NCI-H2029 (cell line): ENCODE data around the gene HRH3.

Experiments used
- DNase-seq: peaks from one replicate; lab custom pipeline; 2025; lab: John Stamatoyannopoulos, UW

The HRH3 gene

GRCh38 chr20:62219992-62220665 is at the start of gene HRH3:
Gene HRH3, minus strand, starts transcription at chr20:62220278. Its CDS starts 308 bp downstream, at chr20:62219970.
- DNase-seq, result no peak

GRCh38 chr20:62269871-62270270 is 49.8 kb upstream of the HRH3 start:
- DNase-seq, result no peak

GRCh38 chr20:62269378-62269777 is 49.3 kb upstream of the HRH3 start:
- DNase-seq, result no peak

- DNase-seq, result no peak
Measured at GRCh38 chr20:62268228-62268900, 48.3 kb upstream of the HRH3 start.

- no peak for DNase-seq
Measured at GRCh38 chr20:62267543-62267942, 47.5 kb upstream of the HRH3 start.

GRCh38 chr20:62266851-62267250 is 46.8 kb upstream of the HRH3 start:
- no peak for DNase-seq

- no peak for DNase-seq
Measured at GRCh38 chr20:62266340-62266739, 46.3 kb upstream of the HRH3 start.

- no peak for DNase-seq
Measured at GRCh38 chr20:62265365-62265764, 45.3 kb upstream of the HRH3 start.

- DNase-seq, result no peak
Measured at GRCh38 chr20:62263396-62263795, 43.3 kb upstream of the HRH3 start.

- DNase-seq, result no peak
Measured at GRCh38 chr20:62262064-62262463, 42.0 kb upstream of the HRH3 start.

- DNase-seq, result no peak
Measured at GRCh38 chr20:62259294-62259565, 39.2 kb upstream of the HRH3 start.

- no peak for DNase-seq
Measured at GRCh38 chr20:62258499-62259293, 38.6 kb upstream of the HRH3 start.

- DNase-seq, result no peak
Measured at GRCh38 chr20:62255976-62256375, 35.9 kb upstream of the HRH3 start.

- DNase-seq, result no peak
Measured at GRCh38 chr20:62254021-62254724, 34.1 kb upstream of the HRH3 start.

- no peak for DNase-seq
Measured at GRCh38 chr20:62253398-62253797, 33.3 kb upstream of the HRH3 start.

GRCh38 chr20:62252342-62252966 is 32.4 kb upstream of the HRH3 start:
- DNase-seq, result no peak

- no peak for DNase-seq
Measured at GRCh38 chr20:62248890-62249560, 28.9 kb upstream of the HRH3 start.

GRCh38 chr20:62246872-62247652 is 27.0 kb upstream of the HRH3 start:
- peak; percentile 56 for DNase-seq

- no peak for DNase-seq
Measured at GRCh38 chr20:62246431-62246830, 26.4 kb upstream of the HRH3 start.

- DNase-seq, result no peak
Measured at GRCh38 chr20:62245911-62246280, 25.8 kb upstream of the HRH3 start.

- no peak for DNase-seq
Measured at GRCh38 chr20:62244644-62245108, 24.6 kb upstream of the HRH3 start.
